VCaP (cell line): ENCODE results near the gene FLRT1.

Source experiments
- H3K27ac ChIP-seq: fragments of 450-650 bp; 2 replicates; pipeline ENCODE4 v1.5.1; 2017
- CTCF ChIP-seq: fragments of 450-650 bp; conservative IDR thresholded peaks from 2 replicates; pipeline ENCODE4 v1.5.1; 2017; ENCODE audit warnings: mild to moderate bottlenecking, moderate library complexity

FLRT1 gene

GRCh38 chr11:64020976-64021756 lies 14.6 kb upstream of the FLRT1 start:
- no peak overlapping the region for H3K27ac ChIP-seq
- no peak for TF ChIP-seq CTCF

GRCh38 chr11:64021757-64022093 lies 14.0 kb upstream of the FLRT1 start:
- no peak overlapping the region for H3K27ac ChIP-seq
- no peak for TF ChIP-seq CTCF

GRCh38 chr11:64022125-64022784 lies 13.5 kb upstream of the FLRT1 start:
- TF ChIP-seq CTCF, result no peak
- H3K27ac ChIP-seq, result no peak overlapping the region

- no peak overlapping the region for H3K27ac ChIP-seq
- no peak for TF ChIP-seq CTCF
Measured at GRCh38 chr11:64023712-64024710, 11.7 kb upstream of the FLRT1 start.

- no peak for TF ChIP-seq CTCF
- H3K27ac ChIP-seq, result no peak overlapping the region
Measured at GRCh38 chr11:64025205-64025604, 10.5 kb upstream of the FLRT1 start.

- no peak overlapping the region for H3K27ac ChIP-seq
- no peak for TF ChIP-seq CTCF
Measured at GRCh38 chr11:64026575-64027205, 9.0 kb upstream of the FLRT1 start.
